DND-41 (cell line): Measurements from ENCODE around the gene JOSD2.

ENCODE experiments used
- ATAC-seq: fragments of 200-7000 bp; cut with Tn5 transposase; 3 replicates; pipeline ENCODE4 v1.9.1; 2021; ENCODE audit warnings: low read depth; ENCODE audit not compliant: insufficient read depth
- DNase-seq: peaks from one replicate; pipeline ENCODE4 v3.0.0-alpha.2; 2020
- H2AFZ ChIP-seq: 2 replicates; pipeline ENCODE4 v1.6.0; 2012; ENCODE audit warnings: low read depth, low read length
- H3K27ac ChIP-seq: 2 replicates; pipeline ENCODE4 v1.5.1; 2012; ENCODE audit warnings: low read length, inconsistent platforms
- H3K27me3 ChIP-seq: fragments of 200-600 bp; sonication (generic); 2 replicates; pipeline ENCODE4 v1.6.0; 2012; ENCODE audit warnings: low read length, mild to moderate bottlenecking, inconsistent platforms; ENCODE audit not compliant: insufficient read depth, poor library complexity
- H3K36me3 ChIP-seq: 2 replicates; pipeline ENCODE4 v1.5.1; 2012; ENCODE audit warnings: low read length, inconsistent platforms; ENCODE audit not compliant: insufficient read depth
- H3K4me1 ChIP-seq: 2 replicates; pipeline ENCODE4 v1.5.1; 2012; ENCODE audit warnings: mild to moderate bottlenecking, low read length; ENCODE audit not compliant: insufficient read depth
- H3K4me2 ChIP-seq: 2 replicates; pipeline ENCODE4 v1.6.0; 2012; ENCODE audit warnings: mild to moderate bottlenecking, moderate library complexity, low read length, inconsistent platforms; ENCODE audit not compliant: insufficient read depth
- H3K4me3 ChIP-seq, 2 experiments: fragments of 200-600 bp in 1 of 2; shearing (Covaris generic) in 1 of 2; 2 replicates each; pipeline ENCODE4 v1.5.1; 2012 to 2016; ENCODE audit warnings: inconsistent platforms in 2 of 2, low read length in 2 of 2, mild to moderate bottlenecking in 2 of 2, low read depth in 1 of 2, moderate library complexity in 1 of 2
- H3K79me2 ChIP-seq: 2 replicates; pipeline ENCODE4 v1.6.0; 2012; ENCODE audit warnings: low read length, inconsistent platforms; ENCODE audit not compliant: insufficient read depth
- H3K9ac ChIP-seq: 2 replicates; pipeline ENCODE4 v1.6.0; 2012; ENCODE audit warnings: low read depth, mild to moderate bottlenecking, inconsistent platforms, low read length, moderate library complexity
- H3K9me3 ChIP-seq: 2 replicates; pipeline ENCODE4 v1.5.1; 2012; ENCODE audit warnings: low read length, moderate library complexity, mild to moderate bottlenecking, inconsistent platforms; ENCODE audit not compliant: insufficient read depth, severe bottlenecking
- H4K20me1 ChIP-seq: 2 replicates; pipeline ENCODE4 v1.6.0; 2012; ENCODE audit warnings: low read length; ENCODE audit not compliant: insufficient read depth
- EZH2 ChIP-seq: IDR thresholded peaks from 3 replicates; pipeline ENCODE4 v1.6.1; 2012; ENCODE audit warnings: borderline replicate concordance, low read depth, mild to moderate bottlenecking, moderate library complexity, low read length, inconsistent platforms; ENCODE audit not compliant: severe bottlenecking
- TF ChIP-seq, protein P1 (sequence below): IDR thresholded peaks from 2 replicates; pipeline ENCODE4 v1.5.1; 2012; ENCODE audit warnings: borderline replicate concordance, low read length, moderate library complexity, mild to moderate bottlenecking; ENCODE audit not compliant: poor library complexity, severe bottlenecking; ENCODE audit errors: extremely low read depth

The JOSD2 gene, protein sequence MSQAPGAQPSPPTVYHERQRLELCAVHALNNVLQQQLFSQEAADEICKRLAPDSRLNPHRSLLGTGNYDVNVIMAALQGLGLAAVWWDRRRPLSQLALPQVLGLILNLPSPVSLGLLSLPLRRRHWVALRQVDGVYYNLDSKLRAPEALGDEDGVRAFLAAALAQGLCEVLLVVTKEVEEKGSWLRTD

DNA sequence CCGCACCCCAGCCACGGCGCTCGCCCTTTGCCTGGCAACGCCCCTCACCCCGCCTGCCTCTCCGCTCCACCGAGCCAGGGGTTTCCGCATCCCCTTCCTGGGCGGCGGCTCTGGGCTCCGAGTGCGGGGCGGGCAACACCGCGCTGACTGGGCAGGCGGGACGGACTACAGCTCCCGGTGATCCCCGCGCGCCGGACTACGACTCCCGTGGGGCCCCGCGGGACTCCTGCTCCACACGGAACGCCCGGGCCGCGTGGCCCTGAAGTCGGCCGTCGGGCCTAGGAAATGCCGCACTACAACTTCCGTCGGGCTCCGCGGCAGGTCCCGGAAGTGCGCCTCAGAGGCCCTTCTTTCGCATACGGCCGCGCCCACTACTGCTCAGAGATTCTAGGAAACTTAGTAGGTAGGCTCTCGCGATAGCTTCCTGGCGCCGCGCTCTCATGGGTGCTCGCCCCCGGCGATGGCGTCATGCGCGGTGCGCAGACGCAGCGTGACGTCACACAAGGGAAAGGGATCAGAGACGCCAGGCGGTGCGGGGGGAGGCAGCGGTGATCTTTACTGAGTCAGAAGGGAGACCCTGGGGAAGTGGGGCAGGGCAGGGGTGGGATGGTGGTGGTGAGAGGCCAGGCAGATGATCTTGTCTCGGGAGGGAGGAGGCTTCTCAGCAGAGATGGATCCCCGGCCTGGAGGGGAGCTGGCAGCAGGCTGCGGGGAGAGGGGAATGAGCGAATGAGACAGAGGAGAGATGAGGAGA lies at the start of gene JOSD2:
Gene JOSD2 (minus strand): TSS at position 123 of the 754 bp plus-strand sequence. CDS start 760 bp downstream, outside the sequence.
- Histone ChIP-seq H3K27ac (peak within 1 kb of the TSS; percentile 81), H3K4me2 (peak within 1 kb of the TSS; percentile 93), H3K4me3 (peak within 1 kb of the TSS; percentile 61 to 90), H3K9me3 (no peaks in the 10 kb centered on the region), H4K20me1 (no peaks in the 10 kb centered on the region), H3K36me3 (no peaks in the 10 kb centered on the region), H3K27me3 (no peaks in the 10 kb centered on the region), H3K9ac (peak within 1 kb of the TSS; percentile 68), H3K4me1 (peaks cover 21% of the 10 kb centered on the region), H3K79me2 (peaks cover 6% of the 10 kb centered on the region; the same call in 1 of the 2 replicates), H2AFZ (peak within 1 kb of the TSS; percentile 92)
- DNase-seq (peak; percentile 98), ATAC-seq (peak; percentile 96)
- no peak for TF ChIP-seq EZH2
- TF ChIP-seq, protein P1, sequence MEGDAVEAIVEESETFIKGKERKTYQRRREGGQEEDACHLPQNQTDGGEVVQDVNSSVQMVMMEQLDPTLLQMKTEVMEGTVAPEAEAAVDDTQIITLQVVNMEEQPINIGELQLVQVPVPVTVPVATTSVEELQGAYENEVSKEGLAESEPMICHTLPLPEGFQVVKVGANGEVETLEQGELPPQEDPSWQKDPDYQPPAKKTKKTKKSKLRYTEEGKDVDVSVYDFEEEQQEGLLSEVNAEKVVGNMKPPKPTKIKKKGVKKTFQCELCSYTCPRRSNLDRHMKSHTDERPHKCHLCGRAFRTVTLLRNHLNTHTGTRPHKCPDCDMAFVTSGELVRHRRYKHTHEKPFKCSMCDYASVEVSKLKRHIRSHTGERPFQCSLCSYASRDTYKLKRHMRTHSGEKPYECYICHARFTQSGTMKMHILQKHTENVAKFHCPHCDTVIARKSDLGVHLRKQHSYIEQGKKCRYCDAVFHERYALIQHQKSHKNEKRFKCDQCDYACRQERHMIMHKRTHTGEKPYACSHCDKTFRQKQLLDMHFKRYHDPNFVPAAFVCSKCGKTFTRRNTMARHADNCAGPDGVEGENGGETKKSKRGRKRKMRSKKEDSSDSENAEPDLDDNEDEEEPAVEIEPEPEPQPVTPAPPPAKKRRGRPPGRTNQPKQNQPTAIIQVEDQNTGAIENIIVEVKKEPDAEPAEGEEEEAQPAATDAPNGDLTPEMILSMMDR: no peak

DNA sequence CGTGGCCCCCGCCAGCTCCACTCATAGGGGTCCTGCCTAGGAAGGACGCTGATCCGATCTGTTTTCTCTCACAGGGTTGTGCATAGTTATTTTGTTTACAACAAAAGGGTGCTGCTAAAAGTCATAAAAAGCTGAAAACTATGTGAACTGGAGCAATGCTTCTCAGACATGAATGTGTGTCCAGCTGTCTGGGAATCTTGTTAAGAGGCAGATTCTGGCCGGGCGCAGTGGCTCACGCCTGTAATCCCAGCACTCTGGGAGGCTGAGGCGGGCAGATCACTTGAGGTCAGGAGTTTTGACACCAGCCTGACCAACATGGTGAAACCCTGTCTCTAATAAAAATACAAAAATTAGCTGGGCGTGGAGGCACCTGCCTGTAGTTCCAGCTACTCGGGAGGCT lies 48.6 kb upstream of the JOSD2 start:
- H3K27me3 ChIP-seq: peaks cover 5% of the 10 kb centered on the region

DNA sequence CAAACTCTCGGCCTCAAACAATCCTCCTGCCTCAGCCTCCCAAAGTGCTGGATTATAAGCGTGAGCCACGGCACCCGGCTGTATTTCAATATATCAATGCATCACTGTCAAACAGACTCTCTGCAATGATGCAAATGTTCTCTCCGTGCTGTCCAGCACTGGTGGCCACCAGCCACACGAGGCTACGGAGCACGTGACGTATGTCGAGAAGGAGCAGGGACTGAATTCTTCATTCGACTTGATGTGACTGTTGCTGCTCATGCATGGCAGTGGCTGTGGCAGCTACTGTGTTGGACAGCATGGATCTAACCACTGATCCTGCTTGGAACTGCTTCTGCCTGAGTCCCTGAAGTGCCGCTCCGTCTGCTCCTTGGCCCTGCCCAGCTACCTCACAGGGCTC lies 47.5 kb upstream of the JOSD2 start:
- Histone ChIP-seq H3K36me3 (no peaks in the 10 kb centered on the region), H3K27me3 (peaks cover 2% of the 10 kb centered on the region), H3K9me3 (no peaks in the 10 kb centered on the region), H3K4me2 (no peak overlapping the region), H3K27ac (no peak overlapping the region), H3K9ac (no peak overlapping the region), H3K4me1 (0 out of 2 replicates have a peak, but pooled peaks cover 5% of the 10 kb centered on the region), H3K4me3 (no peak overlapping the region), H3K79me2 (no peaks in the 10 kb centered on the region), H4K20me1 (no peaks in the 10 kb centered on the region), H2AFZ (no peak overlapping the region)
- no peak for TF ChIP-seq EZH2
- TF ChIP-seq, protein P1: no peak
- DNase-seq: no peak
- no peak for ATAC-seq

More for the DNA sequence above, 48.6 kb upstream of the JOSD2 start:
- Histone ChIP-seq H3K79me2 (no peaks in the 10 kb centered on the region), H3K4me3 (no peak overlapping the region), H3K4me2 (no peak overlapping the region), H2AFZ (no peak overlapping the region), H3K27ac (no peak overlapping the region), H3K36me3 (no peaks in the 10 kb centered on the region), H3K4me1 (0 out of 2 replicates have a peak, but pooled peaks cover 5% of the 10 kb centered on the region), H3K9ac (no peak overlapping the region), H4K20me1 (no peaks in the 10 kb centered on the region), H3K9me3 (no peaks in the 10 kb centered on the region)
- DNase-seq: no peak
- TF ChIP-seq, protein P1: no peak
- TF ChIP-seq EZH2: no peak
- no peak for ATAC-seq
